ENCODE measurements around the gene GATAD2B. TPM values are rescaled to one million over a fixed set of nuclear protein-coding genes. Genes with fewer than 3 reads are reported as not detected.

The GATAD2B gene
- total RNA-seq, 4 donors from 2014 or later: 9.7 to 16.6 (median 12.0) TPM

GRCh38 chr1:153940756-153941155, 18.0 kb upstream of the GATAD2B start:
- H3K27me3 ChIP-seq: no peaks in the 10 kb centered on the region
- no peak for DNase-seq
- peaks cover 10 to 28% (median 14%) of the 10 kb centered on the region in 3 donors for H3K4me1 ChIP-seq
- intact Hi-C loops (cut with DNase I): no loop called here
- H3K36me3 ChIP-seq: peaks cover 13 to 82% (median 41%) of the 10 kb centered on the region in 3 donors
- TF ChIP-seq POLR2A (IDR thresholded peaks at IDR 0.05): no peak
- TF ChIP-seq, protein P1, sequence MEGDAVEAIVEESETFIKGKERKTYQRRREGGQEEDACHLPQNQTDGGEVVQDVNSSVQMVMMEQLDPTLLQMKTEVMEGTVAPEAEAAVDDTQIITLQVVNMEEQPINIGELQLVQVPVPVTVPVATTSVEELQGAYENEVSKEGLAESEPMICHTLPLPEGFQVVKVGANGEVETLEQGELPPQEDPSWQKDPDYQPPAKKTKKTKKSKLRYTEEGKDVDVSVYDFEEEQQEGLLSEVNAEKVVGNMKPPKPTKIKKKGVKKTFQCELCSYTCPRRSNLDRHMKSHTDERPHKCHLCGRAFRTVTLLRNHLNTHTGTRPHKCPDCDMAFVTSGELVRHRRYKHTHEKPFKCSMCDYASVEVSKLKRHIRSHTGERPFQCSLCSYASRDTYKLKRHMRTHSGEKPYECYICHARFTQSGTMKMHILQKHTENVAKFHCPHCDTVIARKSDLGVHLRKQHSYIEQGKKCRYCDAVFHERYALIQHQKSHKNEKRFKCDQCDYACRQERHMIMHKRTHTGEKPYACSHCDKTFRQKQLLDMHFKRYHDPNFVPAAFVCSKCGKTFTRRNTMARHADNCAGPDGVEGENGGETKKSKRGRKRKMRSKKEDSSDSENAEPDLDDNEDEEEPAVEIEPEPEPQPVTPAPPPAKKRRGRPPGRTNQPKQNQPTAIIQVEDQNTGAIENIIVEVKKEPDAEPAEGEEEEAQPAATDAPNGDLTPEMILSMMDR (IDR thresholded peaks at IDR 0.05): no peak
- no peaks in the 10 kb centered on the region for H3K9me3 ChIP-seq
- H3K4me3 ChIP-seq: no peak overlapping the region
- WGBS, 2 donors: 89 to 98% methylated on average over 7 of the region's 8 CpGs
- H3K27ac ChIP-seq: no peak overlapping the region

GRCh38 chr1:153939476-153939875, 16.7 kb upstream of the GATAD2B start:
- H3K4me3 ChIP-seq: no peak overlapping the region
- no peak for DNase-seq
- intact Hi-C loops (cut with DNase I): no loop called here
- 90 to 100% methylated on average over 6 to 8 of the region's 12 CpGs for WGBS, 2 donors
- no peak overlapping the region for H3K27ac ChIP-seq
- peaks cover 0 to 15% (median 6%) of the 10 kb centered on the region in 3 donors for H3K4me1 ChIP-seq
- peaks cover 18 to 95% (median 43%) of the 10 kb centered on the region in 3 donors for H3K36me3 ChIP-seq
- no peaks in the 10 kb centered on the region for H3K27me3 ChIP-seq
- no peak for TF ChIP-seq POLR2A (IDR thresholded peaks at IDR 0.05)
- TF ChIP-seq, protein P1 (IDR thresholded peaks at IDR 0.05): no peak
- H3K9me3 ChIP-seq: no peaks in the 10 kb centered on the region

DNA sequence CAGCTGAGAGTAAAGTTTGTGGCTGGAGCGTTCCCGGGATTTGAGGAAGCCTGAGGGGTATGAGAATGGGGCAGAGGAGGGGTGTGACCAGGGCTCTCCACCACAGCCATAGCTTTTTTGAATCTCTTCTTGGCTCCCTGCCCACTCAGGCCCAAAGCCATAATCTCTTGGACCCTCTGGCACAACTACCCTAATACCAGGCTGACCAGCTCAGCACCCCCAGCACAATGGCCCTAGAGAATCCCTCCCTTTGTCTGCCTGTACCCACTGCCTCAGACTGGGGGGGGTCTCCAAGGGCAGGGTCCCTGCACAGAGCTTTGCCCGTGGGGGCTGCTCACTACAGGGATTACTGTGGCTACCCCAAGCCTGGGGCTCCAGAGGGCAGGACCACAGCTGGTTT, 16.2 kb upstream of the GATAD2B start:
- Histone ChIP-seq H3K4me3 (no peak overlapping the region), H3K27me3 (no peaks in the 10 kb centered on the region), H3K9me3 (no peaks in the 10 kb centered on the region), H3K4me1 (peaks cover 0 to 11% (median 1%) of the 10 kb centered on the region in 3 donors), H3K36me3 (peaks cover 22 to 96% (median 43%) of the 10 kb centered on the region in 3 donors), H3K27ac (no peak overlapping the region)
- intact Hi-C loops (cut with DNase I): no loop called here
- TF ChIP-seq POLR2A (IDR thresholded peaks at IDR 0.05): no peak
- TF ChIP-seq, protein P1 (IDR thresholded peaks at IDR 0.05): no peak
- 86 to 100% methylated on average over 2 to 3 of the region's 3 CpGs for WGBS, 2 donors
- DNase-seq: no peak

GRCh38 chr1:153937331-153937730, 14.6 kb upstream of the GATAD2B start:
- Histone ChIP-seq H3K4me3 (no peak overlapping the region), H3K9me3 (no peaks in the 10 kb centered on the region), H3K4me1 (no peaks in the 10 kb centered on the region), H3K27ac (no peak overlapping the region), H3K36me3 (peaks cover 39 to 100% (median 43%) of the 10 kb centered on the region in 3 donors), H3K27me3 (no peaks in the 10 kb centered on the region)
- TF ChIP-seq POLR2A (IDR thresholded peaks at IDR 0.05): no peak
- TF ChIP-seq, protein P1 (IDR thresholded peaks at IDR 0.05): no peak
- WGBS, 2 donors: 95 to 100% methylated on average over 1 to 10 of the region's 10 CpGs
- DNase-seq: no peak
- intact Hi-C loops (cut with DNase I): no loop called here

- no peak for DNase-seq
- TF ChIP-seq, protein P1 (IDR thresholded peaks at IDR 0.05): no peak
- TF ChIP-seq POLR2A (IDR thresholded peaks at IDR 0.05): no peak
- WGBS, 2 donors: 92 to 98% methylated on average over 4 to 5 of the region's 12 CpGs
- peaks cover 37 to 100% (median 47%) of the 10 kb centered on the region in 3 donors for H3K36me3 ChIP-seq
- no peaks in the 10 kb centered on the region for H3K27me3 ChIP-seq
- intact Hi-C loops (cut with DNase I): no loop called here
- H3K4me1 ChIP-seq: no peaks in the 10 kb centered on the region
- H3K4me3 ChIP-seq: no peak overlapping the region
- H3K9me3 ChIP-seq: no peaks in the 10 kb centered on the region
- no peak overlapping the region for H3K27ac ChIP-seq
These were observed 13.4 kb upstream of the GATAD2B start for GRCh38 chr1:153936011-153936802.

All from esophagus squamous epithelium (tissue), 5 donors.